Astrocyte of the spinal cord (primary cell): ENCODE measurements around the gene BNC2.

Source experiments
- DNase-seq: peaks from one replicate; pipeline ENCODE4 v3.0.0; 2011; ENCODE audit warnings: low read depth, low spot score
- H3K4me3 ChIP-seq: 2 replicates; pipeline ENCODE4 v1.5.1; 2011; ENCODE audit warnings: low read depth, mild to moderate bottlenecking, low read length, moderate library complexity
- in situ Hi-C: cut with HindIII; loops from 2 replicates; pipeline ENCODE4 v1.10.0; 2017; ENCODE audit warnings: low sequenced_read_pairs
- TF ChIP-seq, protein P1 (sequence below): IDR thresholded peaks from 2 replicates; pipeline ENCODE4 v1.5.1; 2012; ENCODE audit warnings: low read depth, mild to moderate bottlenecking, low read length, inconsistent platforms

BNC2 gene

DNA sequence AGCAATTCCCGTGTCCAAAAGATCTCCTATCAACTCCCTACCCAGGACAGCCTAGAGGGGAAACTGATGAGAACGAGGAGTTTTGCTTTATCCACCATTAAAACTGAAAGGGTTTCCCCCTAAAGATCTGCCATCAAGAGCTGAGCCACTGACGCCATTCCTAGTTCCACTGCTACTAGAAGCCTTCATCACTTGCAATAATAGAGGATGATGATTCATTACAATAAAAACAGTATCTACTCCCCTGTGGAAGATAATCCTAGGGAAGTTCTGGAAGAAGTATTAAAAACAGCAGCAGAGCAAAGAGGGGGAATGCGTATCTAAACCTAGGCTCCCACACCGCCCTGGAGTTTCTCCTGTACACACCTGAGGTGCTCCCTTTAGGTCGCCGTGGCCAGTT, 394.5 kb downstream of the BNC2 start:
- DNase-seq = no peak
- no peak overlapping the region for H3K4me3 ChIP-seq
- in situ Hi-C loops = no loop called here
- TF ChIP-seq, protein P1, sequence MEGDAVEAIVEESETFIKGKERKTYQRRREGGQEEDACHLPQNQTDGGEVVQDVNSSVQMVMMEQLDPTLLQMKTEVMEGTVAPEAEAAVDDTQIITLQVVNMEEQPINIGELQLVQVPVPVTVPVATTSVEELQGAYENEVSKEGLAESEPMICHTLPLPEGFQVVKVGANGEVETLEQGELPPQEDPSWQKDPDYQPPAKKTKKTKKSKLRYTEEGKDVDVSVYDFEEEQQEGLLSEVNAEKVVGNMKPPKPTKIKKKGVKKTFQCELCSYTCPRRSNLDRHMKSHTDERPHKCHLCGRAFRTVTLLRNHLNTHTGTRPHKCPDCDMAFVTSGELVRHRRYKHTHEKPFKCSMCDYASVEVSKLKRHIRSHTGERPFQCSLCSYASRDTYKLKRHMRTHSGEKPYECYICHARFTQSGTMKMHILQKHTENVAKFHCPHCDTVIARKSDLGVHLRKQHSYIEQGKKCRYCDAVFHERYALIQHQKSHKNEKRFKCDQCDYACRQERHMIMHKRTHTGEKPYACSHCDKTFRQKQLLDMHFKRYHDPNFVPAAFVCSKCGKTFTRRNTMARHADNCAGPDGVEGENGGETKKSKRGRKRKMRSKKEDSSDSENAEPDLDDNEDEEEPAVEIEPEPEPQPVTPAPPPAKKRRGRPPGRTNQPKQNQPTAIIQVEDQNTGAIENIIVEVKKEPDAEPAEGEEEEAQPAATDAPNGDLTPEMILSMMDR = no peak

- no peak overlapping the region for H3K4me3 ChIP-seq
- in situ Hi-C loops = no loop called here
- TF ChIP-seq, protein P1 = no peak
- DNase-seq = no peak
These were observed 395.2 kb downstream of the BNC2 start for GRCh38 chr9:16475257-16475656.

DNA sequence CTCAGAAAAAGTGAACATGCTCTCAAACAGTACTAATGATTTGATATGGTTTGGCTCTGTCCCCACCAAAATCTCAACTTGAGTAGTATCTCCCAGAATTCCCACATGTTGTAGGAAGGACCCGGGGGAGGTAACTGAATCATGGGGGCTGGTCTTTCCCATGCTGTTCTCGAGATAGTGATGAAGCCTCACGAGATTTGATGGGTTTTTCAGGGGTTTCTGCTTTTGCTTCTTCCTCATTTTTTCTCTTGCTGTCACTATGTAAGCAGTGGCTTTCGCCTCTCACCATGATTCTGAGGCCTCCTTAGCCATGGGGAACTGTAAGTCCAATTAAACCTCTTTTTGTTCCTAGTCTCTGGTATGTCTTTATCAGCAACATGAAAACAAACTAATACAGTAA, 401.3 kb downstream of the BNC2 start:
- no peak for DNase-seq
- TF ChIP-seq, protein P1 = no peak
- in situ Hi-C loops = no loop called here
- H3K4me3 ChIP-seq = no peak overlapping the region

DNA sequence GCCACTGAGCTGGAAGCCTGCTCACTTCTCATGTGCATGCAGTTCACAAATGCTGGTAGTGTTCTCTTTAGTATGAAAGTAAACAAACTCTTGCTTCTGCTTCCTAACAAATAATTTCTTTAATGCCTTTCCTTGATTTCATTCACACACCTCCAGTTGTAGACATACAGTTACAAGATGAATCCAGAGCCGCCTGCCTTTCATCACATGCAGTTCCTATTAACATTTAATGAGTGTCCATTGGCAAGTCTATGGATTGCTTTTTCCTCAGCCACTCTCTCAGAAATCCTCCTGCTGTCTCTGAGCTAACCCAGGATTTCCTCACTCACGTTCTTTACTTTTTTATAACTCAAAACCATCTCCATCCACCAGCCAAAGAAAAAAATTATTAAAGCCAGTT, 408.6 kb downstream of the BNC2 start:
- in situ Hi-C loops = no loop called here
- DNase-seq = no peak
- H3K4me3 ChIP-seq = no peak overlapping the region
- TF ChIP-seq, protein P1 = no peak

GRCh38 chr9:16461137-16461840, 409.2 kb downstream of the BNC2 start:
- no peak for DNase-seq
- no peak overlapping the region for H3K4me3 ChIP-seq
- in situ Hi-C loops = no loop called here
- TF ChIP-seq, protein P1 = no peak

GRCh38 chr9:16460696-16461095, 409.8 kb downstream of the BNC2 start:
- TF ChIP-seq, protein P1 = no peak

More at GRCh38 chr9:16460696-16461095, 409.8 kb downstream of the BNC2 start:
- DNase-seq = no peak
- in situ Hi-C loops = no loop called here
- no peak overlapping the region for H3K4me3 ChIP-seq
